IMR-90 (cell line): ENCODE data around the gene ATP8B4. TPM values are rescaled to one million over a fixed set of nuclear protein-coding genes. Genes with fewer than 3 reads are reported as not detected.

ENCODE experiments used
- ATAC-seq: fragments of 200-7000 bp; cut with Tn5 transposase; 2 replicates; pipeline ENCODE4 v1.9.1; 2020; ENCODE audit warnings: low read depth, mild to moderate bottlenecking, moderate library complexity
- BruUV-seq: library from RNA; stranded (reverse); fragments of 400-500 nt; replicated peaks from 2 replicates; lab custom pipeline; 2021; lab: Mats Ljungman, UMichigan
- CTCF ChIA-PET: fragments of 300-600 bp; formaldehyde crosslinking; extraction: SDS; loops from one replicate; lab custom pipeline; 2021; ENCODE audit warnings: antibody characterized with exemption; lab: Yijun Ruan, JAX
- POLR2A ChIA-PET: fragments of 300-600 bp; sonication (Branson Sonifier 250); formaldehyde crosslinking; loops from one replicate; lab custom pipeline; 2022; ENCODE audit warnings: antibody characterized with exemption; ENCODE audit not compliant: unreplicated experiment; lab: Charles Lee
- DNase-seq: peaks from one replicate; pipeline ENCODE4 v3.0.0; 2013
- H2AFZ ChIP-seq: replicated peaks from 2 replicates; pipeline ENCODE3; 2013; ENCODE audit warnings: low read length, mild to moderate bottlenecking; ENCODE audit not compliant: poor library complexity
- H2AK5ac ChIP-seq: 2 replicates; pipeline ENCODE4 v1.6.1; 2013; ENCODE audit warnings: low read depth, low read length, inconsistent platforms
- H2AK9ac ChIP-seq: replicated peaks from 2 replicates; pipeline ENCODE3; 2013; ENCODE audit warnings: mild to moderate bottlenecking, low read depth, low read length, moderate library complexity; ENCODE audit not compliant: poor library complexity
- H2BK120ac ChIP-seq: 2 replicates; pipeline ENCODE4 v1.6.1; 2013; ENCODE audit warnings: low read depth, low read length, inconsistent platforms
- H2BK15ac ChIP-seq: 3 replicates; pipeline ENCODE4 v1.6.1; 2013; ENCODE audit warnings: low read depth, low read length, inconsistent platforms
- H2BK20ac ChIP-seq: 2 replicates; pipeline ENCODE4 v1.6.1; 2013; ENCODE audit warnings: low read depth, mild to moderate bottlenecking, inconsistent platforms, low read length, moderate library complexity
- H2BK5ac ChIP-seq: 2 replicates; pipeline ENCODE4 v1.6.1; 2013; ENCODE audit warnings: mild to moderate bottlenecking, low read depth, low read length, inconsistent platforms; ENCODE audit not compliant: poor library complexity, severe bottlenecking
- H3K14ac ChIP-seq: replicated peaks from 2 replicates; pipeline ENCODE4 v1.6.1; 2013; ENCODE audit warnings: low read depth, low read length, inconsistent platforms
- H3K18ac ChIP-seq: 2 replicates; pipeline ENCODE4 v1.6.1; 2013; ENCODE audit warnings: low read depth, low read length, control low read depth
- H3K23ac ChIP-seq: 2 replicates; pipeline ENCODE4 v1.6.1; 2013; ENCODE audit warnings: low read depth, low read length, inconsistent platforms
- H3K27ac ChIP-seq: 2 replicates; pipeline ENCODE4 v1.5.1; 2013; ENCODE audit warnings: mild to moderate bottlenecking, control low read depth, low read length; ENCODE audit not compliant: insufficient read depth
- H3K27me3 ChIP-seq: 2 replicates; pipeline ENCODE4 v1.6.1; 2013; ENCODE audit warnings: low read length; ENCODE audit not compliant: control insufficient read depth, insufficient read depth
- H3K36me3 ChIP-seq: 2 replicates; pipeline ENCODE4 v1.6.1; 2013; ENCODE audit warnings: low read length, mixed read lengths; ENCODE audit not compliant: control insufficient read depth, insufficient read depth
- H3K4ac ChIP-seq: 2 replicates; pipeline ENCODE4 v1.6.1; 2013; ENCODE audit warnings: low read depth, low read length, inconsistent platforms
- H3K4me1 ChIP-seq: 2 replicates; pipeline ENCODE4 v1.6.1; 2013; ENCODE audit warnings: low read length, mixed read lengths; ENCODE audit not compliant: control insufficient read depth, insufficient read depth
- H3K4me2 ChIP-seq: 2 replicates; pipeline ENCODE4 v1.6.1; 2013; ENCODE audit warnings: low read depth, mild to moderate bottlenecking, control low read depth, low read length, moderate library complexity
- H3K4me3 ChIP-seq: 2 replicates; pipeline ENCODE4 v1.5.1; 2013; ENCODE audit warnings: low read depth, mild to moderate bottlenecking, control low read depth, low read length, moderate library complexity; ENCODE audit not compliant: insufficient read depth
- H3K56ac ChIP-seq: 2 replicates; pipeline ENCODE4 v1.6.1; 2013; ENCODE audit warnings: low read length, inconsistent platforms; ENCODE audit not compliant: insufficient read depth; ENCODE audit errors: extremely low read depth
- H3K79me1 ChIP-seq, 2 experiments: 2 replicates each; pipeline ENCODE4 v1.6.1; 2013; ENCODE audit warnings: low read length in 2 of 2, inconsistent platforms in 1 of 2, low read depth in 1 of 2
- H3K9ac ChIP-seq: 2 replicates; pipeline ENCODE4 v1.6.1; 2013; ENCODE audit warnings: low read depth, low read length, control low read depth
- H3K9me1 ChIP-seq: 2 replicates; pipeline ENCODE4 v1.6.1; 2013; ENCODE audit warnings: low read length, inconsistent platforms; ENCODE audit not compliant: insufficient read depth
- H3K9me3 ChIP-seq: 2 replicates; pipeline ENCODE4 v1.6.1; 2013; ENCODE audit warnings: low read length; ENCODE audit not compliant: control insufficient read depth, insufficient read depth
- H4K20me1 ChIP-seq: 2 replicates; pipeline ENCODE4 v1.6.1; 2013; ENCODE audit warnings: low read length, inconsistent platforms; ENCODE audit not compliant: insufficient read depth
- H4K5ac ChIP-seq: 2 replicates; pipeline ENCODE4 v1.6.1; 2013; ENCODE audit warnings: mild to moderate bottlenecking, low read depth, low read length, control low read depth
- H4K8ac ChIP-seq, 2 experiments: 2 replicates each; pipeline ENCODE4 v1.6.1; 2013; ENCODE audit warnings: low read depth in 2 of 2, low read length in 2 of 2, control low read depth in 1 of 2, inconsistent platforms in 1 of 2
- H4K91ac ChIP-seq: 2 replicates; pipeline ENCODE4 v1.6.1; 2013; ENCODE audit warnings: low read depth, low read length, inconsistent platforms; ENCODE audit not compliant: insufficient read depth
- BHLHE40 ChIP-seq: fragments of 150-350 bp; IDR thresholded peaks from 2 replicates; pipeline ENCODE4 v1.6.1; 2016; ENCODE audit warnings: mild to moderate bottlenecking, low read depth, low read length
- CEBPB ChIP-seq: IDR thresholded peaks from 2 replicates; pipeline ENCODE4 v1.6.1; 2012; ENCODE audit warnings: low read depth, low read length, improper control_type of control experiment
- CHD1 ChIP-seq: IDR thresholded peaks from 2 replicates; pipeline ENCODE4 v1.6.1; 2012; ENCODE audit warnings: low read depth, low read length, improper control_type of control experiment
- FOS ChIP-seq: fragments of 150-350 bp; IDR thresholded peaks from 2 replicates; pipeline ENCODE4 v1.6.1; 2016; ENCODE audit warnings: low read depth, low read length
- MAFK ChIP-seq: IDR thresholded peaks from 2 replicates; pipeline ENCODE4 v1.6.1; 2012; ENCODE audit warnings: low read depth, low read length, improper control_type of control experiment
- MAZ ChIP-seq: IDR thresholded peaks from 2 replicates; pipeline ENCODE4 v1.6.1; 2012; ENCODE audit warnings: low read depth, mild to moderate bottlenecking, low read length, improper control_type of control experiment, moderate library complexity, borderline replicate concordance
- NFE2L2 ChIP-seq: fragments of 150-350 bp; IDR thresholded peaks from 2 replicates; pipeline ENCODE4 v1.6.1; 2016; ENCODE audit warnings: low read depth, mild to moderate bottlenecking, low read length
- POLR2A ChIP-seq: IDR thresholded peaks from 2 replicates; pipeline ENCODE4 v1.6.1; 2012; ENCODE audit warnings: mild to moderate bottlenecking, low read depth, low read length
- RAD21 ChIP-seq: IDR thresholded peaks from 2 replicates; pipeline ENCODE4 v1.6.1; 2012; ENCODE audit warnings: low read length, improper control_type of control experiment
- RCOR1 ChIP-seq: IDR thresholded peaks from 2 replicates; pipeline ENCODE4 v1.6.1; 2012; ENCODE audit warnings: mild to moderate bottlenecking, low read length, improper control_type of control experiment; ENCODE audit not compliant: insufficient replicate concordance
- RFX5 ChIP-seq: IDR thresholded peaks from 2 replicates; pipeline ENCODE4 v1.8.0; 2012; ENCODE audit warnings: low read depth, mild to moderate bottlenecking, low read length, moderate library complexity
- WGBS, 2 experiments: methylation state at CpG; one replicate each; pipeline versions ENCODE4 v1.1.5 to v1.1.7; 2013; ENCODE audit warnings: missing lambda C conversion rate in 2 of 2; ENCODE audit not compliant: insufficient read length in 1 of 2; ENCODE audit errors: extremely low coverage in 2 of 2; 5-methylcytosine and 5-hydroxymethylcytosine counted together
- dilution Hi-C: fragments of 300-500 bp; cut with HindIII; formaldehyde crosslinking; loops from one replicate; pipeline ENCODE4 v1.14.3; 2018; ENCODE audit warnings: low sequenced_read_pairs; ENCODE audit not compliant: unreplicated experiment
- in situ Hi-C: fragments of 300-500 bp; cut with MboI; formaldehyde crosslinking; loops from 3 replicates; pipeline ENCODE4 v1.14.3; 2019; ENCODE audit warnings: low sequenced_read_pairs, inconsistent platforms, mixed read lengths
- intact Hi-C: fragments of 100-400 bp; cut with micrococcal nuclease; formaldehyde crosslinking; loops from 2 replicates; pipeline ENCODE4 v1.10.0; 2022
- polyA plus RNA-seq, 3 experiments: library from polyadenylated mRNA; depleted of rRNA; stranded (reverse); fragments of >200 nt; gene quantifications; 2 replicates each; pipeline ENCODE4 v1.2.3, GENCODE V29; 2012; ENCODE audit warnings: low replicate concordance in 1 of 3
- total RNA-seq: library from RNA; depleted of rRNA; stranded (reverse); fragments of >200 nt; gene quantifications from 2 replicates; pipeline ENCODE4 v1.2.3, GENCODE V29; 2012
- TF ChIP-seq, protein P1 (sequence below): fragments of 150-350 bp; IDR thresholded peaks from 2 replicates; pipeline ENCODE4 v1.6.1; 2017; ENCODE audit warnings: mild to moderate bottlenecking, antibody characterized with exemption, low read length, low read depth
- TF ChIP-seq, protein P2 (sequence below): fragments of 150-350 bp; IDR thresholded peaks from 2 replicates; pipeline ENCODE4 v1.6.1; 2016; ENCODE audit warnings: low read depth, mild to moderate bottlenecking, low read length, moderate library complexity, borderline replicate concordance

ATP8B4 gene
- total and polyA plus RNA-seq, 2 of the 4 experiments (the other 2 are of a cell fraction), result 0.12 to 0.54 TPM

DNA sequence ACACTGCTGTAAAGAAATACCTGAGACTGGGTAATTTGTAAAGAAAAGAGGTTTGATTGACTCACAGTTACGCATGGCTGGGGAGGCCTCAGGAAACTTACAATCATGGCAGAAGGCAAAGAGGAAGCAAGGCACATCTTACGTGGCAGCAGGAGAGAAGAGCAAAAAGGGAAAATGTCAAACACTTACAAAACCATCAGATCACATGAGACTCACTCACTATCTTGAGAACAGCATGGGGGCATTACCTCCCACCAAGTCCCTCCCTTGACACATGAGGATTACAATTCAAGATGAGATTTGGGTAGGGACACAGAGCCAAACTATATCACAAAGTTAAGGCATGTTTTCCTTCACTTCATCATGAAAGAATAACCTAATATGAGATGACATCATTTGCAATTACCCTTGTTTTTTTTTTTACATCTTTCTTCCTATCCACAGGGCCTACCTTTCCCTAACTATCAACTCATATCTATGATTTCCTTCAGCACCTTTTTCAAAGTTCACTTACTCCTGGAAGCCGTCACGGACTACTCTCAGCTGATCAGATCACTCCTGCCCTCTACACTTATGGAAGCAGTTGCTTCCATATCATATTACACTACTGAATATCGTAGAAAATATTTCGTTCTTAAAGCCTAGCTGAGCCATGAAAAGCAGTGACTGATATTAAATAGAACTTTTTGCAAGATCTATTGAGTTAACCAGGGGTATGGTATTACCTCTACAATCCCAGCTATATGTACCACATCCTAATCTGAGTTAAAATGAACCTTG is 25.5 kb upstream of the ATP8B4 start (continued):
- no peak for TF ChIP-seq BHLHE40
- no peak for TF ChIP-seq NFE2L2
- TF ChIP-seq MAFK, result no peak

DNA sequence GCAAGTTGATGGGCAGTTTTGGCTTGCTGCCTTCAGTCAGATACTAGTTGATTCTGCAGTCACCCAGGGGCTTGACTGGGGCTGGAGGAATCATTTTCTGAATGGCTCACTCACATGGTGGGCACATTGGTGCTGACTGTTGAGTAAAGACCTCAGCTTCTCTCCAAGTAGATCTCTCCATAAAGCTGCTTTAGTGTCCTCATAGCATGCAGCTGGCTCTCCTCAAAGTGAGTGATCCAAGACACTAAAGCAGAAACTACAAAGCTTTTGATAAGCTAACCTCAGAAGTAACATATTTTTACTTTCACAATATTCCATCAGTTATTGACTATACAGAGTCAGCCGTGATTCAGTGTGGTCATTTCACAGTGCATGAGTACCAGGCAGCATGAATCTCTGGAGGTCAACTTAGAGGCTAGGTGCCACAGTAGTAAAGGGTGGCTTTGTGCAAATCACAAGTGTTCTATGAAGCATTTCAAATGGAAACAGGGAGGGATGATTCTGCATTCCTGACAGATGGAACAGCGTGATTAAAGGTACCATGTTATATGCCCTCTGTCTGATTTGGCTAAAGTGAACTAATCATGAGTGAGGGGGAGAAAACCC is 24.3 kb upstream of the ATP8B4 start:
- Histone ChIP-seq H3K36me3 (no peaks in the 10 kb centered on the region), H2AK9ac (no peak overlapping the region), H4K8ac (peak overlapping the region; percentile 12 to 76; a peak in 3 of 4 replicates), H4K91ac (peak overlapping the region; percentile 26), H2BK15ac (peak overlapping the region; percentile 57; the same call in 2 of the 3 replicates), H3K9me3 (no peaks in the 10 kb centered on the region), H2BK20ac (peak overlapping the region; percentile 84; the same call in 1 of the 2 replicates), H3K79me1 (no peaks in the 10 kb centered on the region), H3K23ac (no peak overlapping the region; the same call in 1 of the 2 replicates), H3K4me3 (no peak overlapping the region), H3K56ac (no peak overlapping the region), H3K9me1 (peaks cover 5% of the 10 kb centered on the region; the same call in 1 of the 2 replicates), H3K27ac (no peak overlapping the region), H3K18ac (peak overlapping the region; percentile 91), H3K9ac (no peak overlapping the region), H2BK120ac (peak overlapping the region; percentile 78), H4K20me1 (no peaks in the 10 kb centered on the region), H3K27me3 (no peaks in the 10 kb centered on the region), H2BK5ac (no peak overlapping the region), H3K4me2 (no peak overlapping the region), H3K4ac (peak overlapping the region; percentile 75), H4K5ac (peak overlapping the region; percentile 62), H3K4me1 (no peaks in the 10 kb centered on the region; the same call in 1 of the 2 replicates), H3K14ac (no peak overlapping the region), H2AFZ (no peak overlapping the region), H2AK5ac (peak overlapping the region; percentile 88)
- DNase-seq (no peak), ATAC-seq (no peak)
- BruUV-seq, result no TSS peak
- POLR2A ChIA-PET, result no interaction called here
- intact Hi-C loops, result loop anchor here (10.0 kb wide), 2 partner anchors 269 to 1499 kb away; partner anchors contain the start of gene FBN1
- 100% methylated on average over 1 of the region's 2 CpGs; no CpG with 5 or more reads in 1 of the 2 experiments for WGBS, 2 experiments
- in situ Hi-C loops, result loop anchor here (5.0 to 25.0 kb wide), 5 partner anchors 719 to 1779 kb away; partner anchors contain the start of gene FGF7
- CTCF ChIA-PET, result no interaction called here
- dilution Hi-C loops, result no loop called here
- no peak for TF ChIP-seq POLR2A
- TF ChIP-seq, protein P1, sequence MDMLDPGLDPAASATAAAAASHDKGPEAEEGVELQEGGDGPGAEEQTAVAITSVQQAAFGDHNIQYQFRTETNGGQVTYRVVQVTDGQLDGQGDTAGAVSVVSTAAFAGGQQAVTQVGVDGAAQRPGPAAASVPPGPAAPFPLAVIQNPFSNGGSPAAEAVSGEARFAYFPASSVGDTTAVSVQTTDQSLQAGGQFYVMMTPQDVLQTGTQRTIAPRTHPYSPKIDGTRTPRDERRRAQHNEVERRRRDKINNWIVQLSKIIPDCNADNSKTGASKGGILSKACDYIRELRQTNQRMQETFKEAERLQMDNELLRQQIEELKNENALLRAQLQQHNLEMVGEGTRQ, result no peak
- no peak for TF ChIP-seq NFE2L2
- no peak for TF ChIP-seq RFX5
- no peak for TF ChIP-seq RCOR1
- no peak for TF ChIP-seq RAD21
- no peak for TF ChIP-seq BHLHE40
- TF ChIP-seq CEBPB, result no peak
- TF ChIP-seq, protein P2, sequence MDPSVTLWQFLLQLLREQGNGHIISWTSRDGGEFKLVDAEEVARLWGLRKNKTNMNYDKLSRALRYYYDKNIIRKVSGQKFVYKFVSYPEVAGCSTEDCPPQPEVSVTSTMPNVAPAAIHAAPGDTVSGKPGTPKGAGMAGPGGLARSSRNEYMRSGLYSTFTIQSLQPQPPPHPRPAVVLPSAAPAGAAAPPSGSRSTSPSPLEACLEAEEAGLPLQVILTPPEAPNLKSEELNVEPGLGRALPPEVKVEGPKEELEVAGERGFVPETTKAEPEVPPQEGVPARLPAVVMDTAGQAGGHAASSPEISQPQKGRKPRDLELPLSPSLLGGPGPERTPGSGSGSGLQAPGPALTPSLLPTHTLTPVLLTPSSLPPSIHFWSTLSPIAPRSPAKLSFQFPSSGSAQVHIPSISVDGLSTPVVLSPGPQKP, result no peak
- TF ChIP-seq FOS, result no peak
- TF ChIP-seq MAZ, result no peak
- TF ChIP-seq CHD1, result no peak
